ENCODE data around the gene ABLIM2.

The ABLIM2 gene

GRCh38 chr4:8083086-8083825, 75.4 kb downstream of the ABLIM2 start:
- DNase-seq (ENCODE audit: low read depth), result no peak

GRCh38 chr4:8082517-8083055, 76.0 kb downstream of the ABLIM2 start:
- DNase-seq (ENCODE audit: low read depth), result no peak

- no peak for DNase-seq (ENCODE audit: low read depth)
These were observed 76.7 kb downstream of the ABLIM2 start for GRCh38 chr4:8081621-8082516.

- no peak for DNase-seq (ENCODE audit: low read depth)
These were observed 77.4 kb downstream of the ABLIM2 start for GRCh38 chr4:8081171-8081570.

GRCh38 chr4:8080754-8081065, 77.9 kb downstream of the ABLIM2 start:
- DNase-seq (ENCODE audit: low read depth), result no peak

- no peak for DNase-seq (ENCODE audit: low read depth)
These were observed 78.5 kb downstream of the ABLIM2 start for GRCh38 chr4:8079916-8080753.

GRCh38 chr4:8079031-8079885, 79.4 kb downstream of the ABLIM2 start:
- DNase-seq (ENCODE audit: low read depth), result no peak

GRCh38 chr4:8078610-8079015, 80.0 kb downstream of the ABLIM2 start:
- DNase-seq (ENCODE audit: low read depth), result no peak

GRCh38 chr4:8078109-8078494, 80.5 kb downstream of the ABLIM2 start:
- DNase-seq (ENCODE audit: low read depth), result no peak

- DNase-seq (ENCODE audit: low read depth), result no peak
These were observed 81.2 kb downstream of the ABLIM2 start for GRCh38 chr4:8077181-8078108.

GRCh38 chr4:8076023-8076422, 82.6 kb downstream of the ABLIM2 start:
- DNase-seq (ENCODE audit: low read depth), result no peak

GRCh38 chr4:8073206-8073863, 85.3 kb downstream of the ABLIM2 start:
- no peak for DNase-seq (ENCODE audit: low read depth)

GRCh38 chr4:8072235-8072968, 86.2 kb downstream of the ABLIM2 start:
- no peak for DNase-seq (ENCODE audit: low read depth)

GRCh38 chr4:8071766-8072165, 86.8 kb downstream of the ABLIM2 start:
- no peak for DNase-seq (ENCODE audit: low read depth)

- DNase-seq (ENCODE audit: low read depth), result no peak
These were observed 87.6 kb downstream of the ABLIM2 start for GRCh38 chr4:8070736-8071718.

- no peak for DNase-seq (ENCODE audit: low read depth)
These were observed 89.4 kb downstream of the ABLIM2 start for GRCh38 chr4:8069102-8069752.

All from fibroblast of gingiva (primary cell).